ENCODE measurements around the gene DGCR8.

The DGCR8 gene

DNA sequence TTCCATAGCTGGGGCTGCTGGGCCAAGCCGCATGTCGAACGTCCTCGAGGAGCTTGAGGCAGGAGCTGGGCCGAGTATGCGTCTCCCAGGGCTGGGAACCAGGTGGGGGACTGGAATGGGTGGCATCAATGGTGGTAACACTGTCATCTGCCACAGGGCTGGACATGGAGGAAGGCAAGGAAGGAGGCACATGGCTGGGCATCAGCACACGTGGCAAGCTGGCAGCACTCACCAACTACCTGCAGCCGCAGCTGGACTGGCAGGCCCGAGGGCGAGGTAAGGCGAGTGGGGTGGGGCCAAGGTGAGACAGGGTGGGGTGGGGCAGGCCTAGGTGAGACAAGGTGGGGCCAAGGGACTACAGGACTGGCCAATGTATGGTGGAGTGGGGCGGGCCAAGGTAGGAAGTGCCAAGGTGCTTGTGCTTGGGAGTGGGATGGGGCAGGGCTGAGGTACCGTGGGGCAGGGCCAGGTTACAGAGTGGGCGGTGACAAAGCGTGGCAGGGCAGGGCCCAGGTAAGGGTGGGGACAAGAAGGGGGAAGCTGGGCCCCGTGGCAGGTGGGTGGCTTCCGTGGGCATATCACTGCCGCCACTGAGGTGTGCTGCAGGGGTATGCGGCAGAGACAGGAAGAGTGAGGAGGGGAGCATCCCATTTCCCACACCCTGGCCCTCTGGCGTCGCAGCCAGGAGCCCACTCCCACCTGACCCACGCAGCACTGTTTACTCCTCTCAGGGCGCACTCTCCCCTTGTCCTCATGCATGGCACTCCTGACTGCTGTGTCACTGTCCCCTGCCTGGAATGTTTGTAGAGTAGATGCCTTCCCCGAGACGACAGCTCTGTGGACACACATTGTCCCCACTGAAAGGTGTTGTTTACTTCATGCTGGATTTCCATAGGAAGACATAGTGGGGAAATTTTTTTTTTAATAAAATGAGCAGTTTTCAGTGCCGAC lies 27.5 kb upstream of the DGCR8 start:
- in situ Hi-C loops (cut with MboI; ENCODE audit: low sequenced_read_pairs): no loop called here

DNA sequence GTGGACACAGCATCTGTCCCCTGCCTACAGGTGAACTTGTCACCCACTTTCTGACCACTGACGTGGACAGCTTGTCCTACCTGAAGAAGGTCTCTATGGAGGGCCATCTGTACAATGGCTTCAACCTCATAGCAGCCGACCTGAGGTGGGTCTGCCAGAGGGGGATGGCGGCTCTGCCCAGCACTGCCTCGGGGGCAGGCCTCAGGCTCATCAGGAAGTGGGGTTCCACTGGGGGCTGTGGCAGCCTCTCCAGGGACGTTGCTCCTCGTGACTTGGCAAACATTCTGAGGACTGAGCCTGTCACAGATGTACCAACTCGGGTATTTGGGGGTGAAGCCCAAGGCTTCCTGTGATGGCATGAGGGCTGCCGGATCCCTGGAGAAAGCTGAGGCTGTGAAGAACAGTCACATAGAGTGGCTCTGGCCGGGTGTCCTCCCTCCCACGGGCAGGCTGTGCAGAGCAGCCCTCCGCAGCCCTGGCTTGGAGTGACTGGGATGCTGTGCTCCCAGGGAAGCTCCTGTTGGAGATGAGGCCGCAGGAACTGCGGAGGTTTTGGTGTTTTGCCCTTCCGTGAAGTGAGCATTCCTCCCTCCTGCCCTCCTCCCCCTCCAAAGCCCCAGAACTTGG lies 26.5 kb upstream of the DGCR8 start:
- in situ Hi-C loops (cut with MboI; ENCODE audit: low sequenced_read_pairs): no loop called here

DNA sequence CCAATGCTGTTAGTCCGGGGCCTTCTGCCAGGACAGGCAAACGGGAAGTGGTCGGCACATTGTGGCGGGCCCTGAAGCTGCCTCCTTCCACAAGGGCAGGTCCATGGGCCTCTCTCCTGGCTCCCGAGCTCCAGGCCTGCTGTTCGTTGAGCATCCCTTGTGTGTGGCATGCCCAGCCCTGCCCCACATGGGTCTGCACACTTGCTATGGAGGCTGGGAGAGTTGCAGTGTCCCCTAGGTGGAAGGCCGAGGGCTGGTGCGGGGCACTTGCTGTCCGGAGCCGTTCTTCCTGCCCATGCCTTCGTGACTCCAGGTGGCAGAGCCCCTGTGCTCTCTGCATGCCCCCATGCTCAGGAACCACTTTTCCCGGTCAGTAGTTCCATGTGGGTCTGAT lies 26.0 kb upstream of the DGCR8 start:
- in situ Hi-C loops (cut with MboI; ENCODE audit: low sequenced_read_pairs): no loop called here

DNA sequence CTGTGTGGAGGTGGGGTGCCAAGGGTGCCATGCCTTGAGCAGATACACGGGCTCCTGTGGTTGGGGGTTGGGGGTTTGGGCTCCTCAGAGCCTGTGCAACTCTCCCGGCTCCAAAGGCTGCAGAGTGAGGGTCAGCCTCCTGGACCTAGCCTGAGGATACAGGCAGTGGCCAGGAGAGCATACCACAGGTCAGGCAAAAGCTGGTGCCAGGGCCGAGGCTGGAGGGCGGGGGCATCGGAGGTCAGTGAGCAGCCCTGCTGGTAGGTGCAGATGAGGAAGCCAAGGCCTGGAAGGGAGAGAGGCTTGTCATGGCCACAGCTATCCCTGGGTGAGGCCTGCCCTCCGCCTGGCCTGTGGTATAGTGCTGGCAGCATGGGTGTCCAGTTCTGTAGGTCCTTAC lies 25.6 kb upstream of the DGCR8 start:
- in situ Hi-C loops (cut with MboI; ENCODE audit: low sequenced_read_pairs): no loop called here

DNA sequence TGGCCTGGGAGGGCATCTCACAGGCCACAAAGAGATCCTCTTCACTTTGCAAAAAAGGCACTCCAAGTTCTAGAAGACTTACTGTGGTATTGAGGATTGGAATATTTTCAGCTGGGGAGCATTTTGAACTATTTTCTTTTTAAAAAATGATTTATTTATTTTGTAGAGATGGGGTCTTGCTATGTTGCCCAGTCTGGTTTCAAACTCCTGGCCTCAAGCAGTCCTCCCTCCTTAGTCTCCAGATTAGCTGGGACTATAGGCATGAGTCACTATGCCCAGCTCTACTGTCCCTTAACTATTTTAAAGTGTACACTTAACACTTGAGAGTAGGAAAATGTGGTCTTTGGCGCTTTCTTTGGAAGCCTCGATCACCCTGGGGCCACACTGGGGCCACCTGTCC lies 24.9 kb upstream of the DGCR8 start:
- in situ Hi-C loops (cut with MboI; ENCODE audit: low sequenced_read_pairs): no loop called here

DNA sequence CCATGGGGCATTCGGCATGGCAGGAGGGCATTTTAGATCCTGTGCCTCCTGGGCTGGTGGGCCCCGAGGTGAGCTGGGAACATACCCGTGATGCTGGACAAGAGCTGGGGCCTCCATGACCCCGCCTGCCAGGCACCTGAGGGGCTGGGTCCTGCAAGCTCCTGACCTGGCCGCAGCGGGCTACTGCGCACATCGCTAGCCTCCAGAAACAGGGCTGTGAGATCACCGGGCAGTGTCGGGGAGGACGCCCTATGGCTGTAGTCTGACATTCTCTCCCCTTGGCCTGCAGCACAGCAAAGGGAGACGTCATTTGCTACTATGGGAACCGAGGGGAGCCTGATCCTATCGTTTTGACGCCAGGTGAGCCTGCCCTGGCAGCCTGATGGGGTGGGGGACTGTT lies 24.4 kb upstream of the DGCR8 start:
- in situ Hi-C loops (cut with MboI; ENCODE audit: low sequenced_read_pairs): no loop called here

DNA sequence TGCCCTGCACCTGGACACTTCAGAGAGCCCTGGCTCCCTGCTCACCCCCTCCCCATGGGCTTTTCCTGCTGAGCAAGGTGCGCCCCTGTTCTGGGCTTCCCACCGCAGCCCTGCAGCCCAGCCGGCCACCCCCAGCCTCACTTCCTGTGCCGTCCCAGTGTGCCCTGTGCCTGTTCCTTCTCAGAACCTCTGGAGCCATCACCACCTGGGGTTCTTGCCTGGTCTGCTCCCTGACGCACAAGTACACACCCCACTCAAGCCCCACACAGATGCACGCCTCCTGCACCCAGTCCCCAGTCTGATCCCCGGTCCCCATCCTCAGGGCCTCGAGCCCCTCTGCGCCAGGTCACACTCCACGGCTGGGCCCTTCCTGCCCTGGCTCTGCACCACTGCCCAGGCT lies 23.9 kb upstream of the DGCR8 start:
- in situ Hi-C loops (cut with MboI; ENCODE audit: low sequenced_read_pairs): no loop called here

DNA sequence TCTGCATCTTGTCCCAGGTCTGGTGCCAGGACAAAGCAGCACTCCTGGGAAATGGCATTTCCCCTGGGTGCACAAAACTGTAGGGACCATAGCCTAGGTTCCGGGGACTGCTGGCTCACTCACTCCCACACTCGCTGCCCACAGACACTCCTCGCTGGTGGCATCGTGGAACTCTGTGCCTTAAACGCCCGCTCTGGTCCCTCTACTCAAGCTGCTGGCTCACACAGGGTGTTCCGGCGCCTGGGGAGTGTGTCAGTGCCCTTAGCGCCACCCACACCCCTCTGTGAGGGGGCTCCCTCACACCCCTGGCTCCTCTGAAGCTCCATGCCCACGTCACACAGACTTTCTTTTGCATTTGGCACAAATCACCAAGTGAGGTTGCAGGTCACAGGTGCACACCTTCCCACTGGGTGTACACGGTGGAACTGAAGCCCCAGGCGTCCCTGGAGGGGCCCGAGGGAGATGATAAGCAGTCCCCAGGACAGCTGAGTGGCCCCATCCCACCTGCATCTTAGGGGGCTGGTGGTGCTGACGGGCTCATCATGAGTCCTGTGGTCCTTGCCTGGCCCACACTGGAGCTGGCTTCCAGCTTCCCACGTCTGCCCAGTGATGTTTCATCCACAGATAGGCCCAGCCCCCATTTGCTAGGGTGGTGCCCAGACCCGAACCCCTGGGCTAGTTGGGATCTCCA lies 23.2 kb upstream of the DGCR8 start:
- in situ Hi-C loops (cut with MboI; ENCODE audit: low sequenced_read_pairs): no loop called here

DNA sequence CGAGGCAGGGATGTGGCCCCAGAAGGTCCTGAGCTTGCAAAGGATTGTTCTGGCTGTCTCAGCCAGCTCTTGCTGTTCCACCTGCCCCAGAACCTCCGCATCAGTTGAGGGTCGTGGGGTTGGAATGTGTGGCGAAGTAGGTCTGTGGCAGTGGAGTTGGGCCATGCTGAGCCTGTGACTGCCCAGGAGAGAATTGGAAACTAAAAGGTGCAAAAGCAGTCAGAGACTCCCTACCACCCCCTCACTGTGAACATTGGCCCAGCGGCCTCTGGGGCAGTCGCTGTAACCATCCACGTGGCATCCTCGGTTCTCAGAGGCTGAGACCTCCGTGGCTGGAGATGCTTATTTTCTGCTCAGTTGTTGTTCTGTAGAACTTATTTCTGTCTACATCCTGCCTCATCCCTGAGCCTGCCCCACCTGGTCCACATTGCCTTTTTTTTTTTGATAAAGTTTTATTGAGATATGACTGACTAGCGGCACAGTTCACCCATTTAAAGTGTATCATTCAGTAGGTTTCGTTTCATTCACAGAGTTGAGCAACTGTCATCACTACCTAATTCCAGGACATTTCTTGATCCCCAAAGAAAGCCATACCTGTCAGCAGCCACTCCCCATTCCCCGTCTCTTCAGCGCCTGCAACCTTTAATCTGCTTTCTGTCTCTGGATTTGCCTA lies 22.3 kb upstream of the DGCR8 start:
- in situ Hi-C loops (cut with MboI; ENCODE audit: low sequenced_read_pairs): no loop called here

DNA sequence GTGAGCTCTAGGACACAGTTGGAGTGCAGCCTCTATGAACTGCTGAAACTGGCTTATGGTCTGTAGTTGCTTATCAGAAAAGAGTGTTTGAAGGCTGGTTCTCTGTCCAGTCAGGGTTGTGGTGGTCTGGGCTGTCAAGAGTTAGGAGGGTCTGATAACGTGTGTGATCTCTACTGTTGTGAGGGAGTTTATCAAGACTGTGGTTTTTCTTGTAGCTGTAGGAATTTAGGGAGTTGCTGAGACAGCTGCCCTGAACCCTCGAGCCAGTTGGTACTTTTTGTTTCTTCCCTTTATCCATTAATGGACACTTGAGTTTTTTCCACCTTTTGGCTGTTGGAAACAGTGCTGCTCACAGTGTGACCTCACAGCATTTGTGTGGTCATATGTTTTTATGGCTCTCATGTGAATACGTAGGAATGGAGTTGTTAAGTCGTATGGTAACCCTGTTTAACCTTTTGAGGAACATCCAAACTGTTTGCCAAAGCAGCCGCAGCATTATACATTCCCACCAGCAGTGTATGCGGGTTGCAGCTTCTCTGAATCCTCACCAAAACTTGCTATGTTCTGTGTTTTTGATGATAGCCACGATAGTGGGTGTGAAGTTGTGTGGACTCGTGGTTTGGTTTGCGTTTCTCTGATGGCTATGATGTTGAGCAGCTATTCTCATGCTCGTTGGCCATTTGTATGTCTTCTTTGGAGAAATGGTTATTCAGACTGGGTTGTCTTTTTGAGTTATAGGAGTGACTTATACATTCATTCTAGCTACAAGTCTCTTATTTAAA lies 20.9 kb upstream of the DGCR8 start:
- in situ Hi-C loops (cut with MboI; ENCODE audit: low sequenced_read_pairs): no loop called here

DNA sequence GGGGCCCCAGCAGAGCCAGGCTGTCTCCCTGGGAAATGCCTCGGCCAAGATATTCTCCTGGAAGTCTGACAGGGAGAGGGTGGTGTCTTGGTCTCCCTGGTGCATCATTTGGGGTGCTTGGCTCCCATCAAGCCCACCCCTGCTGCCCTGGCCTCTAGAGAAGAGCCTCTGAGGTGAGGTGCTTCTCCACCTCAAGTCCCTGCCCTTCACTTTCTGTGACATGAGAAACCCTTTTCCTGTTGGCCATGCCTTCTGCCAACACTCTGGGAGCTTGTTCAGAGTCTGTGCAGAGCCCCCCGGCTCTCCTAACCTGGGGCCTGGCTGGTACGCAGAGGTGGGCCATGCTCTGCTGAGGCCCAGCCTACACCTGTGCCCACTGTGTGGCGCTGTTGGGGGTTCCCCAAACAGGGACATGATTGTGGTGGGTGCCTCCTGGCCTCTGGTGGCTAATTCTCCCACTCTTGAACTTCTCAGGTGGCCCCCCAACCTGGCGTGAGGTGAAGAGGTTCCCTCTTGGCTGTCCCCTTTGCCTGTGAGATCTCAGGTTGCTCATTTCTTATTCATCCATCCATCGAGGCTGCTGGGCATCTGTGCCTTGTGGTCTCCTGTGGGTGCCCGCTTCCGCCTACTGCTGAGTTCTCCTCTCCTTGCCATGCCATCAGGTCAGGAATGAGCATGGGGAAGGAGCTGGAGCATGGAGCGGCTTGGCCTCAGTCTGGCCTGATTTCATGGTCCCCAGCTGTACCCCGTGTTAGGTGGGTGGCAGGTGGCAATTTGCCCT lies 19.2 kb upstream of the DGCR8 start:
- in situ Hi-C loops (cut with MboI; ENCODE audit: low sequenced_read_pairs): no loop called here

DNA sequence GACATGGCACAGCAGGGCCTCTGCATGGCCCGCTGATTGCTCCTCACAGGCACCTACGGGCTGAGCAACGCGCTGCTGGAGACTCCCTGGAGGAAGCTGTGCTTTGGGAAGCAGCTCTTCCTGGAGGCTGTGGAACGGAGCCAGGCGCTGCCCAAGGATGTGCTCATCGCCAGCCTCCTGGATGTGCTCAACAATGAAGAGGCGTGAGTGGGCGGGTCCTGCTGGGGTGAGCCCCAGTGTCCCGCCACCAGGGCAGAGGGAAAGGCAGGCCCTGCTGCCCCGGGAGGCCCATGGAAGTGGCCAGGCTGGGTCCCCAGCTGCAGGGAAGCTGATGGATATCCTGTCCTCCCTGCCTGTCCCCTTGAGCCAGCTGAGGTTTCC lies 18.6 kb upstream of the DGCR8 start:
- in situ Hi-C loops (cut with MboI; ENCODE audit: low sequenced_read_pairs): no loop called here

DNA sequence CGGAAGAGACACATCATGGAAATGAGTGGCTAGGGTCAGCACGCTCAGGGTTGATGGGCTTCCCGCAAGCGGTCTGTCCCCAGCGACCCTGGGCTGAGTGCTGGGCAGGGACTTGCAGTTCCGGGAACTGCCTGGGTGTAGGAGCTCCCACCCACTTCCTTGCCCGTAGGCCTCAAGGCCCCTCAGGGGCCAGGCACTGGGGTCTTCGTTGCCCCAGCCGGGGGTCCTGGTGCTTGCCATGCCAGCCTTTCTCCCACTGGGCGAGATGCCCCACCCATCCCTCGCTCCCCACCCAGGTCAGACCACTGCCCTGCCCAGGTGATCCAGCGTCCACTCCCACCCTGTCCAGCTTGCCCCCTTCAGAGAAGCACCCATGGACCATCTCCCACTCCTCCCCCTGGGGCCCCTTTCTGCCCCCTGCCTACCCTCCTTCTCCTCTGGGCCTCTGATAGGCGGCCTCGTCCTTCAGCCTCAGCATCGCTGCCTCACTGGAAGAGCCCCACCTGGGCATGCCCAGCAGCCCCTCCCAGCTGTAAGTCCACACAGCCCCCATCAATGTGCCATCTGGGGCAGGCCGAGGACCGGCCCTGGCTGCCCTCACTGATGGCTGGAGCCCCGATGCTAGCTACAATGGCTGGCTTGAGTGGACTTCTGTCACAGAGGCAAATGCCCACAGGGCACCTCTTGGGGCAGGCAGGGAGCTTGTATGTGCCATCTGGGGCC lies 17.8 kb upstream of the DGCR8 start:
- in situ Hi-C loops (cut with MboI; ENCODE audit: low sequenced_read_pairs): no loop called here

DNA sequence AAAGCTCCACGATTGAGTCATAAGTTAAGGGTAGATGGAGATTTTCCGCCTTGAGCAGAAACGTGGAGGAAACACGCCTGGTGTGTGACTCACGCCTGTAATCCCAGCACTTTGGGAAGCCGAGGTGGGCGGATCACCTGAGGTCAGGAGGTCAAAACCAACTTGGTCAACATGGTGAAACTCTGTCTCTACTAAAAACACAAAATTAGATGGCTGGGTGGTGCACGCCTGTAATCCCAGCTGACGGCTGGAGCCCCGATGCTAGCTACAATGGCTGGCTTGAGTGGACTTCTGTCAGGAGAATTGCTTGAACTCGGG lies 17.3 kb upstream of the DGCR8 start:
- in situ Hi-C loops (cut with MboI; ENCODE audit: low sequenced_read_pairs): no loop called here

DNA sequence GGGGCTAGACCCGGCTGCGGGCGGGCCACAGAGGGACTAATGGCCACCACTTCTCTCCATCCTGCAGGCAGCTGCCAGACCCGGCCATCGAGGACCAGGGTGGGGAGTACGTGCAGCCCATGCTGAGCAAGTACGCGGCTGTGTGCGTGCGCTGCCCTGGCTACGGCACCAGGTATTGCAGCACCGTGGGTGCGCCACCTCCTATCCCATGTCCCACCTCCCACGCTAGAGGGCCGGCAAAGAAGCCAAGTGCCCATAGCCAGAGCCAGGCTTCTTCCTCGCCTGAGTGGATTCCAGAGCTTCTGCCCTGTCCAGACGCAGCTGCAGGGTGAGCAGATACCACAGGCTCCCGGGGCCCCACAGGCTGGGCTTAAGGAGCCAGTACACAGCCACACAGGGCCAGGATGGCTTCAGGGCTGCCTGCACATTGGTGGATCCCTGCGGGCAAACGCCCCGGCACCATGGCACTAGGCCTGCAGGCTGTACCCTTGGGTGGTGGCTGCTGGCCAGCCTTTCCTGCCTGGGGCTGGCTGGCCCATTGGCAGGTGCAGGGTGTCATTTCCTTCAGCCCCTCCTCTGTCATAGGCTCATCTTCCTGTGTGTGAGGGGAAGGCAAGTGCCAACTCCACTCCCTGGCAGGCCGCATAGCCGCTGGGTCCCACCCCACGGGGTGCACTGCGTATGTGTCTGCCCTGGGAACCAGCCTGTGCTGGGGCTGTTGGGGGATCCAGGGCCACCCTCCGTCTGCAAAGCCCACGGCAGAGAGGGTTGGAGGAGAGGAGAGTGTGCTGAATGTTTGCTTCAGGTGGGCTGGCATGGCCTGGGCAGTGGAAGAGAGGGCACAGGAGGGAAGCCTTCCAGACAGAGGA lies 16.5 kb upstream of the DGCR8 start:
- in situ Hi-C loops (cut with MboI; ENCODE audit: low sequenced_read_pairs): no loop called here

DNA sequence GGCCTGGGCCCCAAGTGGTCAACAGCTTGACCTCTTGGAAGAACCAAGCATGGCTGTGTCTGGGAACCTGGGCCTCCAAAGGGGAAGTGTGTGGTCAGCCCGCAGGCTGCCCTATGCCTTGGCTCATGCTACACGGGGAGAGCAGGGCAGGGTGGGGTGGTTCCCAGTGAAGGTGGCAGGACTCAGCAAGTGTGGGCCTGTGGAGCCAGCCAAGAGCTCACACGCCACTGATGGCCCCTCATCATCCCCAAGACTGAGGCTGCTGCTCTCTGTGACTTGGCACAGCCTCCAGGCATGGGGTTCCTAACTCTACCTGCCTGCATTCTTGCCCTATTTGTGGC lies 15.9 kb upstream of the DGCR8 start:
- in situ Hi-C loops (cut with MboI; ENCODE audit: low sequenced_read_pairs): no loop called here

DNA sequence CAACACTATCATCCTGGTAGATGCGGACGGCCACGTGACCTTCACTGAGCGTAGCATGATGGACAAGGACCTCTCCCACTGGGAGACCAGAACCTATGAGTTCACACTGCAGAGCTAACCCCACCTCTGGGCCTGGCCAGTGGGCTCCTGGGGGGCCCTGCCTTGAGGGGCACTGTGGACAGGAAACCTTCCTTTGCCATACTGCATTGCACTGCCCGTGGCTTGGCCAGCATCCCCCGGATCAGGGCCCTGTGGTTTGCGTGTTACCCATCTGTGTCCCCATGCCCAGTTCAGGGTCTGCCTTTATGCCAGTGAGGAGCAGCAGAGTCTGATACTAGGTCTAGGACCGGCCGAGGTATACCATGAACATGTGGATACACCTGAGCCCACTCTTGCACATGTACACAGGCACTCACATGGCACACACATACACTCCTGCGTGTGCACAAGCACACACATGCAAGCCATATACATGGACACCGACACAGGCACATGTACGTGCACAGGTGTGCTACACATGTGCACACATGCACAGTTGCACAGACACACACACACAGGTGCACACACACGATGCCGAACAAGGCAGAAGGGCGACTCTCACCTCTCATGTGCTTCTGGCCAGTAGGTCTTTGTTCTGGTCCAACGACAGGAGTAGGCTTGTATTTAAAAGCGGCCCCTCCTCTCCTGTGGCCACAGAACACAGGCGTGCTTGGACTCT lies 15.3 kb upstream of the DGCR8 start:
- in situ Hi-C loops (cut with MboI; ENCODE audit: low sequenced_read_pairs): no loop called here

All from HL-60/S4 treated with phorbol 12-myristate 13-acetate at 8.2 ng/mL for 4 days and 3 days (cell line).